Dedifferentiated amniotic fluid mesenchymal stem cell (primary cell): ENCODE data around the gene KLHDC7B.
A peak's percentile ranks its signal among the peaks of the same experiment; 100 is the strongest.
"Not testable (repeated sequence)": the region's sequence is repeated elsewhere in the genome, so short reads cannot be mapped to it uniquely, and the experiment has no call there.

ENCODE experiments used
- DNase-seq: peaks from one replicate; pipeline ENCODE4 v3.0.0-alpha.2; 2016; ENCODE audit errors: extremely low spot score

The KLHDC7B gene

GRCh38 chr22:50529897-50530579 lies 15.7 kb upstream of the KLHDC7B start, which contains the start of gene TYMP:
Gene TYMP, minus strand, starts transcription at chr22:50530012. Its CDS starts 303 bp downstream, at chr22:50529709.
- no peak for DNase-seq

- DNase-seq: no peak
These were observed 15.2 kb upstream of the KLHDC7B start for GRCh38 chr22:50530580-50530876.

GRCh38 chr22:50530877-50531545 lies 14.7 kb upstream of the KLHDC7B start:
- no peak for DNase-seq

GRCh38 chr22:50531546-50531961 lies 14.1 kb upstream of the KLHDC7B start:
- DNase-seq: no peak

- no peak for DNase-seq
These were observed 13.6 kb upstream of the KLHDC7B start for GRCh38 chr22:50531962-50532674.

GRCh38 chr22:50532824-50533796 lies 12.6 kb upstream of the KLHDC7B start:
- no peak for DNase-seq

- not testable (repeated sequence) for DNase-seq
These were observed 11.6 kb upstream of the KLHDC7B start for GRCh38 chr22:50533856-50534711.

- no peak for DNase-seq
These were observed 10.6 kb upstream of the KLHDC7B start for GRCh38 chr22:50535113-50535512.

GRCh38 chr22:50536226-50536625 lies 9.5 kb upstream of the KLHDC7B start:
- DNase-seq: no peak

- DNase-seq: no peak
These were observed 7.9 kb upstream of the KLHDC7B start for GRCh38 chr22:50537765-50538164.

- no peak for DNase-seq
These were observed 5.3 kb upstream of the KLHDC7B start for GRCh38 chr22:50540381-50540780.

GRCh38 chr22:50541667-50542026 lies 4.1 kb upstream of the KLHDC7B start:
- DNase-seq: peak; percentile 90

GRCh38 chr22:50542416-50542927 lies 3.2 kb upstream of the KLHDC7B start:
- no peak for DNase-seq

- DNase-seq: no peak
These were observed 1.5 kb upstream of the KLHDC7B start for GRCh38 chr22:50544078-50544745.

- DNase-seq: no peak
These were observed 899 bp upstream of the KLHDC7B start for GRCh38 chr22:50544746-50545253.

- DNase-seq: no peak
These were observed 895 bp downstream of the KLHDC7B start for GRCh38 chr22:50546326-50547262.

GRCh38 chr22:50547263-50547985 lies 1.7 kb downstream of the KLHDC7B start:
- no peak for DNase-seq
